Adrenal gland (tissue), 5 donors: ENCODE measurements around the gene LHCGR.

ENCODE experiments used
- CTCF ChIP-seq, 6 experiments: fragments of 450-650 bp in 4 of 6; fragments of 200-600 bp in 2 of 6; sonication (generic) in 1 of 6; IDR thresholded peaks; 1 replicate in 5 of 6; 2 replicates in 1 of 6; pipeline versions ENCODE4 v1.5.1 to v1.8.0; 2016 to 2021; ENCODE audit warnings: antibody characterized with exemption in 6 of 6, mild to moderate bottlenecking in 2 of 6, moderate library complexity in 1 of 6
- POLR2A ChIP-seq, 2 donors: fragments of 450-650 bp; IDR thresholded peaks; one replicate each; pipeline ENCODE4 v1.6.1; 2017; ENCODE audit warnings: antibody characterized with exemption in 2 of 2, mild to moderate bottlenecking in 2 of 2, moderate library complexity in 1 of 2
- donor health status: DM: no; HTN: no; CAD: no.

DNA sequence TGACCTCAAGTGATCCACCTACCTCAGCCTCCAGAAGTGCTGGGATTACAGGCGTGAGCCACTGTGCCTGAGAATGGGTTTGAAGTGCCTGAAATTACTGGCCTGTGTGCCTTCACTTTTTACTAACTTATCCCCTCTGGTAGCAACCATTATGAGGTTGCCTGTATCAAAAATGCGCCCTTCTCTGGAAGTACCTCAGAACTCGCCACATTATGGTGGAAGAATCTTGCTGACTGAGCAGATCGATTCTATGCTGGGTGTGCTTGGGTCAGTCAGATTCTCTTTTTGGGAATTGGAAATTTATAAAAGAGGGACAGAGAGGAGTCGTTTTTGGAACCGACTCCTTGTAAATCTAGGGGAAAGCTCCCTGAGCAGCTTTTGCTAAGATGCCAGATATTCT, 8.2 kb downstream of the LHCGR start:
- TF ChIP-seq CTCF (IDR thresholded peaks at IDR 0.05): no peak
- TF ChIP-seq POLR2A (IDR thresholded peaks at IDR 0.05): no peak
